ENCODE measurements around the gene FBRS.
"Not testable (repeated sequence)": the region's sequence is repeated elsewhere in the genome, so short reads cannot be mapped to it uniquely, and the experiment has no call there.

Gene FBRS

DNA sequence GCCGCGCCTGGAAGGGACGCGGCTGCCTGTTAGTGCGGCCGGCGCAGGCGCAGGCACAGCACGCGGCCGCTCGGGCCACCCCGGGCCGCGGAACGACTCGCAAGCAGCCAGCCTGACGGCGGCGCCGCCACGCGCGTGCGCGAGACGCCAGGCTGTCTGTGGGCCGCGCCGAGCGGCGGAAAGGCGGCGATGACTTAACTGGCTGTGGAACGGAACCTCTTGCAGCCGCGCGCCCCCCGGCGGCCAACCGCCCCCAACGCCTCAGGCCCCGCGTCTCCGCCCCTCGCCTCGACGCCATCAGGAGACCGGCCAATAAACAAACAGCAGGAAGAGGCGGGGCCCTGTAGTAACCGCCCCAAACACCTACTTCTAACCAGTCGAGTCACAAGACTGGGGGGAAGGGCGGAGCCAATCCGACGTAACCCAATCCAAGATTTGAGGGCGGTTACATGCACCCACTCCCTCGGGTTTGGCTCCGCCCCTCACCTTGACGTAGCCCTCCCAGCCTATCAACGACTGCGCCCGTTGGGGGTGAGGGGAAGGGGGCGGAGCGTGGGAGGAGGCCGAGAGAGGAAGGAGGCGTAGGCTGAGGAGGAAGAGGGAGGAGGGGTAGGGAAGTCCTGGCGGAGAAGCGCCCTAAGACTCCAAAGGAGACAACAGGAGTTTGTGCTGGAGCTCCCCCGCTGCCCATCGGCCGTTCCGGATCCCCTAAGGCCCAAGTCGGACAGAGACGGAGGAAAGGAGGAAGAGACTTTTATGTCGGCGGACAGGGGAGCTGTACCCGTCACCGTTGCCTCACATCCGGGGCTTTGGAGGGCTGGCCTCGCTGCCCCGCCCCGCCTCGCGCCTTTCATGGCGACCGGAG, at the start of gene FBRS:
FBRS (plus strand) TSS at position 566 of the 865 bp plus-strand sequence. CDS start 1,088 bp downstream, outside the sequence.
- DNase-seq (ENCODE audit: low read depth in 2 of 2) = peak; percentile 99 to 100

DNA sequence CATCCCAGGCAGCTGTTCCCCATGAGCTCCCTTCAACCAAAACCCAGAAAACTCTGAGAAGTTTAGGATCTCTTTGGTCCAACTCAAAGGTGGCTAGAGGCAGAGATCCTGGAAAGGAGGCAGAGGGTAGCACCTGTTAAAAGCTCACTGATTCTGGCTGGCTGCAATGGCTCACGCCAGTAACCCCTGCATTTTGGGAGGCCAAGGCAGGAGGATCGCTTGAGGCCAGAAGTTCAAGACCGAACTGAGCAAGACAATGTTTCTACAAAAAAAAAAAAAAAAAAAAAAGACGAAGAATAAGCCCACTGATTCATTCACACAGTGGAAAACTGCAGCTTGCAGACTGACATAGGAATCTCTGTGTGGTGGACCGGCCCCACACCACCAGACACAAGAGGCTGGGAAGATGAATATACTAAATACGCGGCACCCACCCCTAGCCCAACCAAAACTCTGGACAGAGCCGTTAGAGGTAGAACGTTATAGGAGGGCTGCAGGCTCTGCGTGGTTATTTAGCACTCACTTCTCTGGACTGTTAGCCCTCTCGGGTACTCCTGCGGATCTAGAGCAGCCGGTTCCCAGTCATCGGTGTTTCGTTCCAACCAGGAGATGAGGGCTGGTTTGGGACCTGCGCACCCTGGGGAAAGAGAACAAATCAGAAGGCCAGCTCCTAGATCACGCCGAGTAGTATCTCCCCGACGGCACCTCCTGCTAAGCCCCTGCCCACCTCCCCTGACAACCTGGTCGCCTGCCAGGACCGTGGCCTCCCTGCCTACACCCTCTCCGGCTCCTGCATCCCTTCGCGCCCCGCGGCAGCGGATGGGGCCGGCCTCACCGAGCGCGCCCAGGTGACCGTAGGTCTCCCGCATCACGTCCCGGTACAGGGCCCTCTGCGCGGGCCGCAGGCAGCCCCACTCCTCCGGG, 49.0 kb upstream of the FBRS start:
- DNase-seq (ENCODE audit: low read depth in 2 of 2) = peak; percentile 15 to 41

DNA sequence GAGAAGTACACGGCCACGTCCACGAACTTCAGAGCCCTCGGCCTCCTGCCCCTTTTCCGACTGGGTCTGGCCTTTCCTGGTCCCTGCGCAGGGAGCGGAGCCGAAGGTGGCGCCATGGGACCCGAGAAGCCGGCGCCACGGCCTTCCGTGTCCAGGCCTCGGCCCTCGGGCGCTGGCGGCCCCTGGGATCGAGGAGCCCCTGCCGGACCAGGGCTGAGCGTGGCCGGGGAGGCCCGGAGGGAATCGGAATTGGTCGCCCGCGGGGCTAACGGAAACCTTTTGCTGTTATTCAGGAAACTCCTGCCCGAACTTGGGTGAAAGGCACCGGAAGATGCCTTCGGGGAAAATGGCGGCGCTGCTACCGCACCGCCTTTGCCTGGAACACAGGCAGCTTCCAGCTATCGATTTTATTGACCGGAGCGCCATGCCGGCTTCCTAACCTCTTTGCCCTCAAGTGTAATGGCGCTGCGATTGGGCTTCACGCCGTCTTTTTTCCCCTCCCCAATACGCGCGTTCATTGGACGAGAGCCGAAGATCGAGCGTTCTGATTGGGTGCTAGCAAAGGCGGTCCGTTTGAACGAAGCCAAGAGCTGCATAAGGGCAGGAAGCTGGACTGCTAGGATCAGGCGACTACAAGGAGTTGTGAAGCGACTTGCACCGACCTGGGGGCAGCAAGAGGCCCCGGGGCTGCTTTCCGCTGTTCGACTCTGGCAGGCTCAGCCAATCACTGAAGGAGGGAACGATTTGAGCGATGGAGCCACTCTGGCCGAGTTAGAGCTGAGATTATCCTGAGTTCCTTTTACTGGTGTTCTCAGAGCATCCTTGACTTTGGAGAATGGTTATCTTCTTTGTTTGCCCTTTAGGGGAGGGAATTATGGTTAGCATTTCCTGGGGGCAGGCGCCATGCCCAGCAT, 48.0 kb upstream of the FBRS start, which contains the start of gene ZNF689:
ZNF689 (minus strand) TSS at position 464 of the 914 bp plus-strand sequence; CDS start at position 116, 348 bp downstream.
- peak; percentile 94 for DNase-seq (ENCODE audit: low read depth in 2 of 2)

DNA sequence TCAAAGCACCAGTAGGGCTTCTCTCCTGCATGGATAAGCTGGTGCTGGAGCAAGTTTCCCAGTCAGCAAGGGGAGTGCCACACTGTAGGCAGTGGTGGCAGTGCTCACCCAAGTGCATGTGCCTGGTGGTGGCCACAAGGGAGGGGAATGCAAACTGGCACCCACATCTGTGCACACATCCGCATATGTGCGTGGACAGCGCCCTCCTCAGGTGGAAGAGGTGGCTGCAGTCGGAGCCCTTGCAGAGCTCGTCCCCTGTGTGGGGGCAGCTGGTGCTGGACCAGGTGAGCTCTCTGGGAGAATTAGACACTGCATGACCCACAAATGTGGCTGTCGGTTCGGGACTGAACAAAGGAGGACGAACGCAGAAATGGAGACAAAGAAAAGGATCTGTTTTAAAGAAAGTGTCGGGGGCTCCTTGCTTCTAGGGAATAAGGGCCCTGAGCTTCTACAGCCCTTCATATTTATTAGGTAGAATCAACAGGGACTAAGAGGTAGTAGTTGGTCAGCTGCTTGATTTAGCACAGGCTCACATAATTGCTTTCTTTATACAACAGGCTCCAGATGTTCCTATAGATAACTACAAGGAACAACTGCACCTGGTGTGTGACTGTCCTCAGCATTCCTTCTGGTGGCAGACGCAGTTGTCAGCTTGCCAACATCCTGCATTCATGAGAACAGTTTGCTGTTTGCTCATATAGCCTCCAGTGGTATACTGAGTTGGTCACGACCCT, 42.7 kb upstream of the FBRS start:
- DNase-seq (ENCODE audit: low read depth in 2 of 2) = peak; percentile 37 to 82

DNA sequence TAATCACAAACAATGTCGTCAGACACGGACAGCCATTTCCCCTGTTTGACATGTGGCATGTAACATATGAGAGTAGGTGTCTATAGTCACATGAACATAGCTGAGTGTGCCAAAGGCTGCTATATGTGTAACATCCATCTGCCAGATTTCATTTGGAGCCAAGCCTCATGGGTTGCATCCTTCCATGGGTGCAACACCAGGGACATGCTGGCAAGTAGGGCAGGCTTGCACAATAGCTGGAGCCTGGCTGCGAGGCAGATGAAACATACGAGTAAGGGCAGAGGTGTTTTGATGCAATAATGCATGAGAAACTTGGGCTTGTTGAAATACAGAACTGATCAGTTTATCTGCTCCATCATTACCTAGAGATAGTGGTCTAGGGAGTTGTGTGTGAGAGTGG, 39.0 kb upstream of the FBRS start:
- no peak for DNase-seq (ENCODE audit: low read depth in 2 of 2)

DNA sequence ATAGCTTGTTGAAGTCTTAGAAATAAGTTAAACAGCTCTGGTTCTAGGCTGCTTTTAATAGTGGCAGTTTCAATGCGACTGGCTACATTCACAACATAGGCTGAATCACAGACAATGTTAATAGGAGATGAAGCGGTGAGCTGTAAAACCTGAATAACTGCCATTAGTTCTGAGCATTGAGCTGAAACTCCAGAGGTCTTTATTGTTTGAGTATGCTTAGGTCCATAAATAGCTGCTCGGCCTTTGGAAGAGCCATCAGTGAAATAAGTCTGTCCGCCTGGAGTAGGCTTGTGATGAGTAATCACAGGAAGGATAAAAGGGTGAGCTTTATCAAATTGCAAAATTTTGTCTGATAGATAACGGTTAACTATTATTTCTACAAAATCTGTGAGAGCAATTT, 38.6 kb upstream of the FBRS start:
- no peak for DNase-seq (ENCODE audit: low read depth in 2 of 2)

DNA sequence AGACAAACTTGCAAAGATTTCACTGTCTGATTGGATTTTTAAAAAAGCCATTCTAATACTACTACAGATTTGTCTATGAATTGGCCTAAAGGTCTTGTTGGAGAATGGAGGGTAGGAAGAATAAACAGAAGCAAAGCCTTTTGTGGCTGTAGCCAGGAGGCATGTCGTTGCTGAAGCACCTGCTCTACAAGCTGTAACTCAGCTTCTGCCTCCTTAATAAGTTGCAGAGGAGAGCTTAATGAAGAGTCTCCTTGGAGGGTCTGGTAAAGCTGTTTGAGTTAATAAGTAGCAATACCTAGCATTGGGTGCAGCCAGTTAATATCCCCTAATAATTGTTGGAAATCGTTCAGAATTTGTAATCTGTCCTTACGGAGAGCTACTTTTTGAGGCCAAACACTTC, 38.1 kb upstream of the FBRS start:
- DNase-seq (ENCODE audit: low read depth in 2 of 2) = no peak

DNA sequence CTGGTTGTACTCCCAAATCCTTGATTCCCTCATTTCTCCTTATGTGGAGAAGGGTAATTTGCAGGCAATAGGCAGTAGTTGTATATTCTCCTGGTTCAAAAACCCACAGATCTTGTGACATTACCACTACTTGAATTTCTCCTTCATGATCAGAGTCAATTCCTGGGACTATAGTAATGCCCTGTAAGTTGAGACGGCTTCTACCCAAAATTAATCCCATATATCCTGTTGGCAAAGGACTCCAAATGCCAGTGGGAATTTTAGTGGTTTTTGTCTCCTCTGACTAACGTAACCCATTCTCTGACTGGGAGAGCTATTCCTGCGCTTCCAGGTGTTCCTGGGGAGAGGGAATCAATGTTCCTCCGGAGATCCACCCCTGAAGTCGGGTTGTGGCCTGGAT, 36.5 kb upstream of the FBRS start:
- DNase-seq (ENCODE audit: low read depth in 2 of 2) = no peak

DNA sequence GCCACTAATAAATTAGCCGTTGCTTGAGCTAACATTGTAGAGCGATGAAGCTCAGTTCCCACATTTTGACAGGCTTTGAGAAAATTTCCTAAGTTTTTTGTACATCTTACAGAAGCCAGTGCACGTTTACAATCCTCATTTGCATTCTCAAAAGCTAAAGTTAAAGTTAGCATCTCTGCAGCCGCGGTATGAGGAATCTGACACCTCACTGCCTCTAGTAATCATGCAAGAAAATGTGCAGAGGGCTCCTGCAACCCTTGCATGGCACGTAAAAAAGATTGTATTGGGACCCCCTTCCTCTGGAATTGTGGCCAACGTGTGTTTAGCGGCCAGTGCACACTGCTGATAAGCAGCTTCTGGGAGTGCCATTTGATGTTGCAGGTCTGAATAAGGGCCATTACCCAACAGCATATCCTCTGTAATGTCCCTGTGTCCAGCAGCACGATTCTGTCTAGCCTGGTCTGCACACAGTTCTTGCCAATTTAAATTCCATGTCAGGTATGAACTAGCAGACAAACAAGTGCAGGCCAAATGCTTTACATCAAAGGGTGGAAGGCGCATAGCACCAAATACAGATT, 35.7 kb upstream of the FBRS start:
- DNase-seq (ENCODE audit: low read depth in 2 of 2) = no peak

DNA sequence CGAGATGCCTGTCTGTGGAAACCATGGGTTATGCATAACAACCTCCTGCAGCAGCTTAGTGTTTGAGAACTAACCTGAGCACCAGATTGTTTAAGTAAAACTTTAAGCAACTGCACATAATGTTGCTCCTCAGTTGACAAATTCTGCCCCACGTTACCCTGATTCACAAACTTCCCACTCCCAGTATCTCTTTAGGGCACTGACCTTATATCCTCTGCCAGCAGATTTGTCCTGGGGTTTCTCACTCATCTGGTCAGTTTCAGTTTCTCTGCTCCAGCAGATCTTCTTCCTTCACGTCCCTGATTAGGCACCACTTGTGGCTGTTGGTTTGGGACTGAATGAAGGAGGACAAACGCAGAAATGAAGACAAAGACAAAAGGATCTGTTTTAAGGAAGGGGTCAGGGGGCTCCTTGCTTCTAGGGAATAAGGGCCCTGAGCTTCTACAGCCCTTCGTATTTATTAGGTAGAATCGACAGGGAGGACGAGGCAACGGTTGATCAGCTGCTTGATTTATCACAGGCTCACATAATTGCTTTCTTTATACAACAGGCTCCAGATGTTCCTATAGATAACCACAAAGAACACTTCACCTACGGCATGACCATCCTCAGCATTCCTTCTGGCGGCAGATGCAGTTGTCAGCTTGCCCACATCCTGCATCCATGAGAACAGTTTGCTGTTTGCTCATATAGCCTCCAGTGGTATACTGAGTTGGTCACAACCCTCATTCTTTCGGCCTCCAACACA, 34.5 kb upstream of the FBRS start:
- DNase-seq (ENCODE audit: low read depth in 2 of 2) = no peak

DNA sequence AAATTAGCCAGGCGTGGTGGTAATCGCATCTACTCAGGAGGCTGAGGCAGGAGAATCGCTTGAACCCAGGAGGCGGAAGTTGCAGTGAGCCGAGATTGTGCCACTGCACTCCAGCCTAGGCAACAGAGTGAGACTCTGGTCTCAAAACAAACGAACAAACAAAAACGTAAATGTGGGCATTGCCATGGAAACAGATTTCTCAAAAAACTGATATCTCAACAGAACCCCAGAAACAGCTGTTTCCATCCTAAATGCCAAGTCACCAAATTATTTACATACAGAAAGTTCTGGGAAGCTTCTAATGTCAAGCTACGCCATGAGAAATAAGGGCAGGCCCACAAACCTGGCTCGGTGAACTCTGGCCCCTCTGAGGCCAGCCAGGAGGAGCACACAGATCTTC, 32.0 kb upstream of the FBRS start:
- no peak for DNase-seq (ENCODE audit: low read depth in 2 of 2)

DNA sequence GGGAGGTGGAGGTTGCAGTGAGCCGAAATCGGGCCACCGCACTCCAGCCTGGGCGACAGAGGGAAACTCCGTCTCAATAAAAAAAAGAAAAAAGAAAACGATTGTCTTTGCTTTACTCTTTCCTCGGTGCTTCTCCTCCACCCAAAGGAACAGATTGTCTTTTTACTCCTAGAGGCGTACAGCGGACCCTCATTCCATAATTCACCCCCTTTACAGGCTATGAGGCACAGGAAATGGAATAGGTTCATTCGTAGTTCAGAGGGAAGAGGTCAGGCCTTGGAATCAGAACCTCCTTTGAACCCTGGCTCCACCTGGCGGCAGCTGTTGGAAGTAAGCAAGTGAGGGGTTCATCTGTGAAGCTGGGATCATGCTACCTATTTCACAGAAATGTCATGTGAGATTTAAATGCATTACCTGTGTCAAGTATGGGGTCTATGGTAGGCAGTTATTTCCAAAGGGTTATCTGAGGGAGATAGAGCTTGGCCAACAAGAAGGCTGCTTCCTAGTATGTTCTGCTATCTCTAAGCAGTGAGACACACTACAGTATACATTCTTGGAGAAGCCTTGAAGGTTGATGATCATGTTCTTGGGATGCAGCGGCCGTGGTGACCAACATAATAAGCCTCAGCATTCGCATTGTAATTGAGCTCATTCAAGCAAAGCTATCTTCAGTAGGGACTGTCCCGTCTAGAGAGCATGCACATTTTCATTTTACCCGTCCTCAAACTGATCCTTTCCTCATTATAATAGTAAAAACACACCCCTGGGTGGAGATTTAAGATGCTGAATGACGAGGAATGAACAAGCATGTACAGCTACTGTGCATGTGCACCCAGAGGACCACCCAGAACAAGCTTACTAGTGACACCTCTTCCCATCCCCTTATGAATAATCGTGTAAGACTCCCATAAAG, 29.3 kb upstream of the FBRS start:
- DNase-seq (ENCODE audit: low read depth in 2 of 2) = peak; percentile 76 to 97

DNA sequence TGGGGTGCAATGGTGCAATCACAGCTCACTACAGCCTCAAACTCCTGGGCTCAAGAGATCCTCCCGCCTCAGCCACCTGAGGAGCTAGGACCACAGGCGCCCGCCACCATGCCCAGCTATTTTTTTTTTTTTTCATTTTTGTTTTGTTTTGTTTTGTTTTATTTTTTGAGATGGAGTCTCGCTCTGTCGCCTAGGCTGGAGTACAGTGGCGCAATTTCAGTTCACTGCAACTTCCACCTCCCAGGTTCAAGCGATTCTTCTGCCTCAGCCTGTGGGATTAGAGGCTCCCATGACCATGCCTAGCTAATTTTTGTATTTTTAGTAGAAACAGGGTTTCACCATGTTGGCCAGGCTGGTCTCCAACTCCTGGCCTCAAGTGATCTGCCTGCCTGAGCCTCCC, 25.8 kb upstream of the FBRS start:
- not testable (repeated sequence) for DNase-seq (ENCODE audit: low read depth in 2 of 2)

DNA sequence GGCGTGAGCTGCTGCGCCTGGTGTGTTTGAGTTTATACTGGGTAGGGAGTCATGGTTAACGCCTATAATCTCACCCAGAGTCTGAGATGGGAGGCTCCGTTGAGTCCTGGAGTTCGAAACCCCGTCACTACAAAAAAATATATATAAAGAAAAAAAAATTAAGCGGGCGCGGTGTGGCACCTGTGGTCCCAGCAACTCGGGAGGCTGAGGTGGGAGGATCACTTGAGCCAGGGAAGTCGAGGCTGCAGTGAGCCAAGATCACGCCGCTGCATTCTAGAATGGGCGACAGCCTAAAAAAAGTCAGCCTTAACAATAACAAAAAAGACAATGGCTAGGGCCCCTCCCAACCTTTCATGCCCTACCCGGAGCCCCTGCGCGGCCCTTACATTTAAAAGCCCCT, 24.7 kb upstream of the FBRS start:
- DNase-seq (ENCODE audit: low read depth in 2 of 2) = no peak

DNA sequence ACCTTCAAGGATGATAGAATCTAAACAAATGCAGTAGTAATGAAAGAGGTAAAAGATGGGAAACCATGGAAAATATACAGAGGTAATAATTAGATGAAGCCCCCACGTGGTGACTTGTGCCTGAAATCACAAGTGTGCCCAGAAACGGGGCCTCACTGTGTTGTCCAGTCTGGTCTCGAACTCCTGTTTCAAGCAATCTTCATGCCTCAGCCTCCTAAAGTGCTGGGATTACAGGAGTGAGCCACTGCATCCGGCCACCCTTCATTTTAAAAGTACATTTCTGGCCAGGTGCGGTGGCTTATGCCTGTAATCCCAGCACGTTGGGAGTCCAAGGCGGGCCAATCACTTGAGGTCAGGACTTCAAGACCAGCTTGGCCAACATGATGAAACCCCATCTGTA, 21.6 kb upstream of the FBRS start:
- DNase-seq (ENCODE audit: low read depth in 2 of 2) = no peak

DNA sequence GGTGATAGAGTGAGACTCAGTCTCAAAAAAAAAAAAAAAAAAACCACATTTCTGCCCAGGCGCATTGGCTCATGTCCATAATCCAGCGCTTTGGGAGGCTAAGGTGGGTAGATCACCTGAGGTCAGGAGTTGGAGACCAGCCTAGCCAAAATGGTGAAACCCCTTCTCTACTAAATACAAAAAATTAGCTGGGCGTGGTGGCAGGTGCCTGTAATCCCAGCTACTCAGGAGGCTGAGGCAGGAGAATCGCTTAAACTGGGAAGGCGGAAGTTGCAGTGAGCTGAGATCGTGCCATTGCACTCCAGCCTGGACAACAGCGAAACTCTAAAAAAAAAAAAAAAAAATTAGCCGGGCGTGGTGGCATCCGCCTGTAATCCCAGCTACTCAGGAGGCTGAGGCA, 21.1 kb upstream of the FBRS start:
- DNase-seq (ENCODE audit: low read depth in 2 of 2) = not testable (repeated sequence)

DNA sequence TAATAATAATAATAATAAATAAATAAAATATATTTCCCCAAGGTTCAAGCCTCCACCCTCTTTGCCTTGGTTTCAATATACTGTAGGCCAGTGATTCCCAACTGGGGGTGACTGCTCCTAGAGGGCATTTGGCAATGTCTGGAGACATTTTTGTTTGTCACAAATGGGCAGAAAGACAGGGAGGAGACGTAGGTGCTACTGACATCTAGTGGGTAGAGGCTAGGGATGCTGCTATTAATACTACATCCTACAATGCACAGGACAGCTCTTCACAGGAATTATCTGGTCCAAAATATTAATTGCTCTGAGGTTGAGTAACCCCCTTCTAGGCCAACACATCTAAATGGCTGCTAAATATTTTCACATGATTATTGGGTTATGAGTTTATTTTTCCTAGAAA, 20.3 kb upstream of the FBRS start:
- DNase-seq (ENCODE audit: low read depth in 2 of 2) = no peak

DNA sequence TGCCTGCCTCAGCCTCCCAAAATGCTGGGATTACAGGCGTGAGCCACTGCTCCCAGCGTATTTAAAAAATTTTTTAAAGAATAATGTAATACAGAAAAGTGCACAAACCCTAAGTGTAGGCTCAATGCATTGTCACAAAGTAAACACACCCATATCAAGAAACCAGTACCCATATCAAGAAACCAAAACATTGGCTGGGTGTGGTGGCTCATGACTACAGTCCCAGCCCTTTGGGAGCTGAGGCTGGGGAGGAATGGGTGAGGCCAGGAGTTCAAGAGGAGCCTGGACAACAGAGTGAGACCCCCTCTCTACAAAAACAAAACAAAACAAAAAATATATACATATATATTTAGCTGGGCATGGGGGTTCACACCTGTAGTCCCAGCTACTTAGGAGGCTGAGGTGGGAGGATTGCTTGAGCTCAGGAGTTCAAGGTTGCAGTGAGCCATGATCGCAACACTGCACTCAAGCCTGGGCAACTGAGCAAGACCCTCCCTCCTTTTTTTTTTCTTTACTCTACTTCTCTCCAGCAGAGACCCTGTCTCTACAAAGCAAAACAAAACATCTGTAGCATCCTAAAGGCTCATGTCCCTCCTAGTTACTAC, 16.8 kb upstream of the FBRS start:
- DNase-seq (ENCODE audit: low read depth in 2 of 2) = no peak
